Heart right ventricle (tissue), 16 donors: ENCODE measurements around the gene SLC35B3. TPM values are rescaled to one million over a fixed set of nuclear protein-coding genes. Genes with fewer than 3 reads are reported as not detected.
A peak's percentile ranks its signal among the peaks of the same experiment; 100 is the strongest.
"Not testable (repeated sequence)": the region's sequence is repeated elsewhere in the genome, so short reads cannot be mapped to it uniquely, and the experiment has no call there.

Source experiments
- ATAC-seq, 8 donors: fragments of 200-7000 bp; cut with Tn5 transposase; one replicate each; pipeline ENCODE4 v1.9.1; 2020; ENCODE audit warnings: mild to moderate bottlenecking in 8 of 8, moderate library complexity in 8 of 8, moderate number of reproducible peaks in 1 of 8
- DNase-seq, 2 donors: peaks; one replicate each; pipeline ENCODE4 v3.0.0-alpha.2; 2020
- H3K27ac ChIP-seq, 10 donors: fragments of 200-600 bp; sonication (generic) in 2 of 10; one replicate each; pipeline versions ENCODE4 v1.5.0 to v1.8.0; 2020 to 2022; ENCODE audit warnings: mild to moderate bottlenecking in 3 of 10
- H3K27me3 ChIP-seq, 7 donors: fragments of 200-600 bp; one replicate each; pipeline ENCODE4 v1.8.0; 2021 to 2022; ENCODE audit warnings: mild to moderate bottlenecking in 2 of 7
- H3K36me3 ChIP-seq, 9 donors: fragments of 200-600 bp; sonication (generic) in 1 of 9; one replicate each; pipeline versions ENCODE4 v1.5.0 to v1.8.0; 2020 to 2022; ENCODE audit warnings: mild to moderate bottlenecking in 2 of 9
- H3K4me1 ChIP-seq, 9 donors: fragments of 200-600 bp; sonication (generic) in 1 of 9; one replicate each; pipeline versions ENCODE4 v1.5.0 to v1.8.0; 2020 to 2022; ENCODE audit warnings: mild to moderate bottlenecking in 4 of 9
- H3K4me3 ChIP-seq, 10 donors: fragments of 200-600 bp; sonication (generic) in 2 of 10; one replicate each; pipeline versions ENCODE4 v1.5.0 to v1.8.0; 2020 to 2022; ENCODE audit warnings: mild to moderate bottlenecking in 7 of 10, moderate library complexity in 2 of 10
- H3K9me3 ChIP-seq, 11 donors: fragments of 200-600 bp in 10 of 11; sonication (generic) in 2 of 11; one replicate each; pipeline versions ENCODE4 v1.5.0 to v1.8.0; 2013 to 2022; ENCODE audit warnings: mild to moderate bottlenecking in 2 of 11, control low read depth in 1 of 11, moderate library complexity in 1 of 11
- WGBS, 2 donors: extraction: QIAGEN DNeasy Blood & Tissue Kit; methylation state at CpG; one replicate each; pipeline ENCODE4 v1.1.7; 2013; ENCODE audit warnings: inconsistent platforms in 1 of 2; 5-methylcytosine and 5-hydroxymethylcytosine counted together
- intact Hi-C, 10 donors: fragments of 100-400 bp; cut with DNase I; formaldehyde crosslinking; loops; one replicate each; pipeline versions ENCODE4 v1.11.1 to v1.14.2; 2022
- polyA plus RNA-seq, 2 donors: library from polyadenylated mRNA; stranded (reverse); fragments of 200-250 nt; gene quantifications; one replicate each; pipeline ENCODE4 v1.2.3, GENCODE V29; 2013
- total RNA-seq, 10 donors: library from RNA; stranded (reverse); fragmentation: NEBNext Ultra II Directional in 3 of 10; extraction: Animal tissue kit (Norgen Biotek cat#: 25700) in 3 of 10; gene quantifications; one replicate each; pipeline versions ENCODE4 v1.2.1 to v1.2.4, GENCODE V29; 2021 to 2023
- TF ChIP-seq, protein P1 (sequence below), 9 donors: fragments of 200-600 bp; sonication (generic) in 2 of 9; IDR thresholded peaks; one replicate each; pipeline versions ENCODE4 v1.5.0 to v1.8.0; 2021 to 2022; ENCODE audit warnings: antibody characterized with exemption in 9 of 9, mild to moderate bottlenecking in 5 of 9, moderate library complexity in 1 of 9
- donor health status: Arrhythmogenic right ventricular cardiomyopathy.
- donor health status: ischemic (EF 13 %, LVEDD 7.1; RV severe dilation, severe dysfunction).
- donor health status: healthy with polysubstance abuse.
- donor health status: DM: no; HTN: yes; CAD: no.
- donor health status: DM: no; HTN: no; CAD: no.
- donor health status: ischemic (EF 25% LVEDD 6.9; RV normal size, moderate dysfunction).
- donor health status: ischemic (EF 25% LVEDD 5.7; RV mildly dilated, moderate dysfunction).
- donor health status: healthy.
- donor health status: DM: yes; HTN: yes; CAD: no.
- donor health status: Ischemic cardiomyopathy.
- donor health status: ischemic (EF 35%, LVEDD 5.7; RV mildly dilated, moderate dysfunction).
- donor health status: nonischemic (EF 11% LVEDD 7.7; RV severe dilation, severe dysfunction).
- donor health status: DM: yes; HTN: yes; CAD: no.
- donor health status: PGD.
- donor health status: ischemic (EF 29% LVEDD 5.4; RV normal size, mild dysfunction).
- donor health status: nonischemic (EF 23%, LVEDD 6.1; RV moderate dilation, normal function).

SLC35B3 gene
- total and polyA plus RNA-seq, 12 donors = 4.5 to 19.9 (median 6.1) TPM

- WGBS, 2 donors = 53 to 54% methylated on average over 2 of the region's 2 CpGs
- DNase-seq (no peak), ATAC-seq (no peak)
- Histone ChIP-seq H3K4me1 (no peaks in the 10 kb centered on the region), H3K27ac (no peak overlapping the region), H3K4me3 (no peak overlapping the region), H3K27me3 (no peaks in the 10 kb centered on the region), H3K9me3 (no peaks in the 10 kb centered on the region), H3K36me3 (no peaks in the 10 kb centered on the region)
- intact Hi-C loops = no loop called here
- TF ChIP-seq, protein P1, sequence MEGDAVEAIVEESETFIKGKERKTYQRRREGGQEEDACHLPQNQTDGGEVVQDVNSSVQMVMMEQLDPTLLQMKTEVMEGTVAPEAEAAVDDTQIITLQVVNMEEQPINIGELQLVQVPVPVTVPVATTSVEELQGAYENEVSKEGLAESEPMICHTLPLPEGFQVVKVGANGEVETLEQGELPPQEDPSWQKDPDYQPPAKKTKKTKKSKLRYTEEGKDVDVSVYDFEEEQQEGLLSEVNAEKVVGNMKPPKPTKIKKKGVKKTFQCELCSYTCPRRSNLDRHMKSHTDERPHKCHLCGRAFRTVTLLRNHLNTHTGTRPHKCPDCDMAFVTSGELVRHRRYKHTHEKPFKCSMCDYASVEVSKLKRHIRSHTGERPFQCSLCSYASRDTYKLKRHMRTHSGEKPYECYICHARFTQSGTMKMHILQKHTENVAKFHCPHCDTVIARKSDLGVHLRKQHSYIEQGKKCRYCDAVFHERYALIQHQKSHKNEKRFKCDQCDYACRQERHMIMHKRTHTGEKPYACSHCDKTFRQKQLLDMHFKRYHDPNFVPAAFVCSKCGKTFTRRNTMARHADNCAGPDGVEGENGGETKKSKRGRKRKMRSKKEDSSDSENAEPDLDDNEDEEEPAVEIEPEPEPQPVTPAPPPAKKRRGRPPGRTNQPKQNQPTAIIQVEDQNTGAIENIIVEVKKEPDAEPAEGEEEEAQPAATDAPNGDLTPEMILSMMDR (IDR thresholded peaks at IDR 0.05) = no peak
These were observed 11.0 kb upstream of the SLC35B3 start for GRCh38 chr6:8446391-8446790.

GRCh38 chr6:8445930-8446329 is 10.6 kb upstream of the SLC35B3 start:
- intact Hi-C loops, DNase-seq: not testable (repeated sequence)
- 74 to 83% methylated on average over 4 of the region's 4 CpGs for WGBS, 2 donors

GRCh38 chr6:8442150-8442549 is 6.8 kb upstream of the SLC35B3 start:
- no peaks in the 10 kb centered on the region for H3K9me3 ChIP-seq
- ATAC-seq = no peak
- intact Hi-C loops = no loop called here
- H3K4me1 ChIP-seq = no peaks in the 10 kb centered on the region
- no peak for DNase-seq
- no peak overlapping the region for H3K27ac ChIP-seq
- TF ChIP-seq, protein P1 (IDR thresholded peaks at IDR 0.05) = no peak
- H3K27me3 ChIP-seq = no peaks in the 10 kb centered on the region
- no peaks in the 10 kb centered on the region for H3K36me3 ChIP-seq
- WGBS, 2 donors = 45 to 87% methylated on average over 1 of the region's 1 CpG
- H3K4me3 ChIP-seq = no peak overlapping the region

More at GRCh38 chr6:8445930-8446329, 10.6 kb upstream of the SLC35B3 start:
- H3K27ac ChIP-seq, H3K4me1 ChIP-seq, H3K36me3 ChIP-seq, ATAC-seq, H3K4me3 ChIP-seq, H3K27me3 ChIP-seq, H3K9me3 ChIP-seq: not testable (repeated sequence)

DNA sequence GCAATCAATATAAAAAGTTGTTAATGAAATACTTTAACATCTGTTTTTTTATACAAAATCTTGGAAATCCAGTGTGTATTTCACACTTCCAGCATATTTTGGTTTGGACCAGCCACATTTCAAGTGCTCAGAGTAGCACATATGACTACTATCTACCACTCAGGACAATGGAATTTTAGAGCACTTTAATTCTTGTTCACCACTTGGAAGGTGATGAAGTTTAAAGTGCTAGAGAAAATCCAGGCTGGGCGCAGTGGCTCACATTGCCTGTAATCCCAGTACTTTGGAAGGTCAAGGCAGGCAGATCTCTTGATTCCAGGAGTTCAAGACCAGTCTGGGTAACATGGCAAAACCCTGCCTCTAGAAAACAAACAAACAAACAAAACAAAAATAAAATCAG is 6.1 kb upstream of the SLC35B3 start:
- intact Hi-C loops = no loop called here
- no peaks in the 10 kb centered on the region for H3K9me3 ChIP-seq
- no peaks in the 10 kb centered on the region for H3K36me3 ChIP-seq
- peak in 1 of 2 donors; percentile 7 for DNase-seq
- no peaks in the 10 kb centered on the region for H3K27me3 ChIP-seq
- H3K27ac ChIP-seq = no peak overlapping the region
- WGBS, 2 donors = 54 to 58% methylated on average over 1 of the region's 1 CpG
- peak in 6 of 8 donors; percentile 25 to 88 (median 75) for ATAC-seq
- peaks cover 0 to 2% (median 0%) of the 10 kb centered on the region in 9 donors for H3K4me1 ChIP-seq
- TF ChIP-seq, protein P1 (IDR thresholded peaks at IDR 0.05) = no peak
- no peak overlapping the region for H3K4me3 ChIP-seq

DNA sequence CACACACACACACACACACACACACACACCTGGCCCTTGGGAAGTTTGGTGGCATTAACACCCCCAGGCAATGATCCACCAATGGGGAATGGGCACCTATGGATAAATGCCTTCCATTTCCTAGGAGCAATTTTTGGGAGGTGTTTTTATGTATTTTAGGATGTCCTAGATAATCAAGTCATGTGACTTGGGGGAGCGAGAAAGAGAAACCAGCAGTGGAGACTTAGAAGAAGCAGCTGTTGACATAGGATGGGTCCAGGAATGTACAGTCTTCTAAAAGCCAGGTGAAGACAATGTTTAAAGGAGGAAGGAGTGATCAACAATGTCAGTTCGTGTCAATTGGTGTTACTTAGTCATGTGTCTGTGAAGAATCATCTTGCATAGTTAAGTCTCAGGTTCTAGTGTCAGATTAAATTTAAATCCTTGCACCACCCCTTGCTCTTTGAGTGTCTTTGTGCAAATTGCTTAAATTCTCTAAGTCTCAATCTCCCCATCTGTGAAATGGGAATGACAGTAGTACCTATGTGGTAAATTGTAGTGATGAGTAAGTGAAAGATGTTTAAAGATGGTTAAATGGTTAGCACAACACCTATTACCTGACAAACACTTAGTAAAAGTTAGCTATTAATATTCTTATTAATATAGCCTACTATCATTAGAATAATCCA is 4.4 kb upstream of the SLC35B3 start:
- intact Hi-C loops = no loop called here
- DNase-seq = no peak
- H3K27me3 ChIP-seq = no peaks in the 10 kb centered on the region
- WGBS, 2 donors = 57 to 85% methylated on average over 2 of the region's 2 CpGs
- peaks cover 0 to 9% (median 7%) of the 10 kb centered on the region in 9 donors for H3K4me1 ChIP-seq
- no peak overlapping the region for H3K4me3 ChIP-seq
- ATAC-seq = no peak
- no peak overlapping the region for H3K27ac ChIP-seq
- TF ChIP-seq, protein P1 (IDR thresholded peaks at IDR 0.05) = no peak
- H3K9me3 ChIP-seq = no peaks in the 10 kb centered on the region
- no peaks in the 10 kb centered on the region for H3K36me3 ChIP-seq
